Suppressor macrophage (primary cell): ENCODE measurements around the gene MGAT4A.

ENCODE experiments used
- DNase-seq, 4 experiments: peaks; one replicate each; pipeline ENCODE4 v3.0.0-alpha.2; 2020 to 2022

MGAT4A gene

DNA sequence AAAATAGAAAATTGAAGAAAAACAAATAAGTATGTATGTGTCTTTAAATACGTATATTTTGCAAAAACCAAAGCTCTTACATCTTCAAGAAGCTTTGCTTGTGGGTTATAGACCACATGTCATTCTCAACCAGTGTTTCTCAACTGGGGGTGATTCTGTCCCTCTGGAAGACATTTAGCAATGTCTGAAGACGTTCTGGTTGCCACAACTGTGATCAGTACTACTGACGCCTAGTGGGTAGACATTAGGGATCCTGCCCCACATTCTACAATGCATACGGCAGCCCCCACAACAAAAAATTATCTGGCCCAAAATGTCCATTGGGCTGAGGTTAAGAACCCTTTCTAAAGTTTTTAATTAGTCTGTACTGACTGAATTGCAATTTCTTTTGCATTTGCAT, 74.1 kb downstream of the MGAT4A start:
- peak; percentile 59 to 82 (median 65) for DNase-seq

DNA sequence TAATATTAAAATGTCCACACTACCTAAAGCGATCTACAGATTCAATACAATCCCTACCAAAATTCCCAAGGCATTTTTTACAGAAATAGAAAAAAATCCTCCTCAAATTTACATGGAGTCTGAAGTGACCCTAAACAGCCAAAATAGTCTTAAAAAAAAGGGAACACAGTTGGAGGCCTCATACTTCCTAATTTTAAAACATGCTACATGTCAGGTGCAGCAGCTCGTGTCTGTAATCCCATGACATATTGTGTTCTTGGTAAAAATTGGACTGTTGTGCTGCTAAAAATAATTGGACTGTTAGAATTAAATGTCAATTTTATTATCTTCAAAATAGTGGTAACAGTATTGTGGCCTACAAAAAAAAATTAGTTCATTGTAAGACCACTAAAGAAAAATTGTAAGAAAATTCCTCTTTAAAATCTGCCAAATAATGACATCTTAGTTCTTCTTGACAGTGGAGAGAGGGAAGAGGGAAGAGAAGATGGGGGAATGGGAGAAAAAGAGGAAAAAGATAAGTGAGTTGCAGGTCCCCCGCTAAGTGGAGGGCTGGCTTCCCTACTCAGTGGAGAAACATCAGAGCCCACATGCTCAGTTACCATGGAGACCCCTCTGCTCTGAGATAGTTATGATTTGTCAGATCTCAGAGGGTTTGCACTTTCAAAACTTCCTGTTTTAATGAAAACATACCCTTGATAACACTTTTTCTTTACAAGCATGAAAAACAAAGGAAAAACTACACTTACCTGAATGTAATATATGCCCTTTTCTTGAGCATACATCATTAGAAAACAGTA, 76.0 kb downstream of the MGAT4A start:
- peak; percentile 65 to 89 (median 80) for DNase-seq

DNA sequence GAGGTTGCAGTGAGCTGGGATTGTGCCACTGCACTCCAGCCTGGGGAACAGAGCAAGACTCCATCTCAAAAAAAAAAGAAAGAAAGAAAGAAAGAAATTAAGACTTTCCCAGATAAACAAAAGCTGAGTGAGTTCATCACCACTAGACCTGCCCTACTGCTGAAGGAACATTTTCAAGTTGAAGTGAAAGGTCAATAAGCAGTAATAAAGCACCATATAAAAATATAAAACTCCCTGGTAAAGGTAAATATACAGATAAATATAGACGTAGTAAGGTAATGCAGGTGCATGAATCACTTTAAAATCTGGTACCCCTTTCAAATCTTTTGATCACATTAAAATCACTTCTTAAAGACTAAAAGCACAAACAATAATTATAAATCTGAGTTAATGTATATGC, 79.9 kb downstream of the MGAT4A start:
- DNase-seq = no peak

DNA sequence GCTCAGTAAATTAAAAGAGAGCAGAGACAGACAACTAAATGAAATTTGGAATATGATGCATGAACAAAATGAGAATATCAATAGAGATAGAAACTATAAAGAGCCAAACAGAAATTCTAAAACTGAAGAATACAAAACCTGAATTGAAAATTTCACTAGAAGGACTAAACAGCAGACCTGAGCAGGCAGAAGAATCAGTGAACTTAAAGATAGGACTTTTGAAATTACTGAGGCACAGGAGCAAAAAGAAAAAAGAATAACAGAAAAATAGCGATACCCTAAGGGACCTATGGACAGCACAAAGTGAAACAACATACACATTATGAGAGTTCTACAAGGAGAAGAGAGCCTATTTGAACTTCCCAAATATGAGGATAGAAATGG, 80.9 kb downstream of the MGAT4A start:
- DNase-seq = no peak

DNA sequence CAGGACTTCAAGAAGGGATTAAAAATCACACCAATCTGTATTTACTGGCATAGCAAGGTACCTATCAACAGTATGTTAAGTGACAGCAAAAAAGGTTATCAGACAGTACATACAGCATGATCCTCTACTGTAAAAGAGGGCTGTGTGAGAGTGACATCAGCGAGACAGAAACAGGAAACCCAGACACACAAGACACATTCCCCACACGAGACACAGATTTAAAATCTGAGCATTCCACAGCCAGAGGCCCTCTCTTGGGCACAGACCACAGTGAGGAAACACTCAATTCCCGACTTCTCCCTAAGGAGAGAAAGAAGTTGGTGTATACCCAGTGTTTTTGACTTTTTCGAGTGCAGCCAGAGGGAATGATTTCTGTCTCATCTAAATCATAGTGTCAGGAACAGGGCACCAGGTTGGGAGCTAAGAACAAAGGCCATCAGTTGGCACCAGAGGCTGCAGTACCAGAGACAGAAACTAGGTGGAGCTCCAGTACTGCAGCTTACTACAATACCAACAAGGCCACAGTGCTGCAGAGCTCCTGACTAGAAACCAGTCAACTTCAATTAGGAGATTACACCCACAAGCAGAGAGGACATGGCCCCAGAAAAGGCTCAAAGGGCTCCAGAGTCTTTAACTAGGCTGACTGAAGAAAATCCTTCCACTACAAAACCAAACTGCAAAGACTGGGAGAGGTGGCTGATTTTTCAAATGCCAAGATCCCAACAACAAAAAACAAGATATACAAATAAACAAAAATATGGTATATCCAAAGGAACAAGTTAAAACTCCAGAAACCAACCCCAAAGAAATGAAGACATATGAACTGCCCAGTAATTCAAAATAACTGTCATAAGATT, 81.6 kb downstream of the MGAT4A start:
- DNase-seq = peak; percentile 85 to 93 (median 88)

DNA sequence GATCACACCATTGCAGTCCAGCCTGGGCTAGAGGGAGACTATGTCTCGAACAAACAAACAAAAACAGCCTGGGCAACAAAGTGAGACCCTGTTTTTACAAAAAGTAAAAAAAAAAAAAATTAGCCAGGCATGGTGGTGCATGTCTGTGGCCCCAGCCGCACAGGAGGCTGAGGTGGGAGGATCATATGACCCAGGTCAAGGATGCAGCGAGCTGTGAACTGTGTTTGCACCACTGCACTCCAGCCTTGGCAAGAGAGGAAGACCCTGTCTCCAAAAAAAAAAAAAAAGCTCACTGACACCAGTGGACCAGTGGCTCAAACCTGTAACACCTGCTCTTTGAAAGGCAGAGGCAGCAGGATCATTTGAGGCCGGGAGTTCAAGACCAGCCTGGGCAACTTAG, 82.5 kb downstream of the MGAT4A start:
- DNase-seq = no peak

DNA sequence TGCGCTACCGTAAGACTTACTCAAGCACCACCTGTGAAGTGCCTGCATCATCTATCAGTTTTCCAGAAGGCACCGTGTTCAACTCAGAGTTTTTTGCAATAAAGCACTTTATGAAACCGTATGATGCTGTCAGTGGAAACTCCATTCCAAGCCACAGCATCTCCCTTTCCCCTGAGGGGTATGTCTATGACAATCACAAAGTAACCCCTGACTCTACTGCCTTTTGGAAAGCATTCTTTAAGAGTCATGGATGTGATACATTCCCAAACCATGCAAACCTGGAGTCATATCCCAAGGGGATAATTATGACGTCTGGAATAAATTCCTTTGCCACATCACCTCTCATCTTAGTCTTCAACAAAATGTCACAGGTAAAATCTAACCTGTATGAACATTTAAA, 83.3 kb downstream of the MGAT4A start:
- DNase-seq = no peak

DNA sequence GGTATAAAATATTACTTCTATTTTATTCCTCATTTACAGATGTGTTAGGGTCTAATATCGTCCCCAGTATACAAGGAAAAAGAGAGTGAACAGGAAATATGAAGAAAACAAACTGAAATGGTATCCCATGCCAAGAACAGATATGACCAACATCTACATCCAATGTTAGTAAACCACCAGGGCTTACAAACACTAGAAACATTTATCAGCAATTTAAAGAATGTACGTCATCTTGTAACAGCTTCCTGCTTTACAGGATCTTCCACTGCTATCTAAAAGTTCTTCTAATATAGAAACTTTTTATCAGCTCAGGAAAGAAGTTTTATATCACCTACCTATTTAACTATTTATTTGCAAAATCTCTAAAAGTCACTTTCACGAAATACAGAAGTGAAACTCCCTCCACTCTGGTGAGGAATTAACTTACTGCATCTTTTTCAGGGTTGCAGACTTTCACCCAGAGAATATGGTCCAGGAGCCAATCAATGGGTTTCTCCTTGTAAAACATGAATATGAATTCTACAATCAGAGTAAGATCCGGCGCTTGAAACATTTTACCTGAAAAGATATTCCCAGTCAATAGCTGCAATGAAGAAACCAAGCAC, 87.3 kb downstream of the MGAT4A start:
- no peak for DNase-seq

DNA sequence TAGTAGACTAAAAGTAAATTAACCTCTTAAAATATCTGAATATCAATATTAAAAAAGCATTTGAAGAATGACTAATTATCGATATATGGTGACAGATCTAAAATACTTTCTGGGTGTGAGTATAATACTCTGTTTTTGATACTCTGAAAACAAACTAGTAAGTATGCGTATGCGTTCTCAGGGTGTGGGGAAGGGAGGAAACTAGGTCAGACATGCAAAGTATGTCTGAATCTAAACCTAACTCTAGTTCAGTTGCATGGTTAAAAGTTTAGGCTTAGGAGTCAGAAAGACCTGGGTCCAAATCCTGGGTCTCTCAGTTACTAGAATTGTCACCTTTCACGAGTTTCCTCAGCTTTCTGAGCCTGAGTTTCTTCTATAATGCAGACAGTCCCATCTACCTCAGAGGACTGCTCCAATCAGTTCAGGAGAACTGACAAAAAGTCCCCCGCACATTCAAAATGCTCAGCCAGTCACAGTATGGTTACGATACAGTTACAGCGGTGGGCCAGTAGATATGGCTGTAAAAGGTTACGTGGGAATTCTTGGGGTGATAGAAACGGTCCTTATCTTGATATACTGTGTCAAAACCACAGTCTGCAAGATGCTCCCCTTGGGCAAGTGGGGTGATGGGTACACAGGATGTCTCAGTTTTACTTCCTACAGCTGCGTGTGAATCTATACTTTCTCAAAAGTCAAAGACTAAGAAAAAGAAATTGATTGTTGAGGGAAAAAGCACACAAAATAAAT, 93.4 kb downstream of the MGAT4A start:
- DNase-seq = no peak

DNA sequence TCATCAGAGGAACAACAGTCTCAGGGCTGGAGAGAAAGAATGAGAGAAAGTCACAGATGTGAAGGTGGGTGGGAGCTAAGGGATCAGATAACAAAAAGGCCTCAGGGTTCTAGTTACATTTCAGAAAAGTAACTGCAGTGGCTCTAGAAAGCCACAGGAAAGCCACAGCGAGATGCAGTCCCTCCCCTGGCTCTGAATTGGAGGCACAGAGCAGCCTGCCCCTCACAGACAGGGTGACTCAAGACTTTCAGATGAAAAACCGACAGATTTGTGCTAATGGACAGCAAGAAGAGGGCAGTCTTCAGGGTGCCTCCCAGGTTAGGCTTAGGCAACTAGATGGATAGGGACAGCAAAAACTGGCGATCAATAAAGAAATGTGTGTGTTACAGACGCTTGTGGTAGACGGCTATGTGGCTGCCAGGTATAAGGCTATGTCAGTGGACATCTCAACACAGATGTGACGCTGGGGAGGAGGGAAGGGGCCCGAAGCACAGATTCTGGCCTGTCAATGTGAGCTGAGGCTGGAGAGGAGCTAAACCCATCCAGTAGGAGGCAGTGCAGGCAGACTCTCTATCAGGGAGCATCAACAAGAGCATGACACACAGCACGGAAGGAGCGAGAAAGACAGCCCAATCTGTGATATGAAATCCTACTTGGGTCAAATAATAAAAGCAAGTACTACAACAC, 96.4 kb downstream of the MGAT4A start:
- DNase-seq = peak in 1 of 4 experiments; percentile 10

DNA sequence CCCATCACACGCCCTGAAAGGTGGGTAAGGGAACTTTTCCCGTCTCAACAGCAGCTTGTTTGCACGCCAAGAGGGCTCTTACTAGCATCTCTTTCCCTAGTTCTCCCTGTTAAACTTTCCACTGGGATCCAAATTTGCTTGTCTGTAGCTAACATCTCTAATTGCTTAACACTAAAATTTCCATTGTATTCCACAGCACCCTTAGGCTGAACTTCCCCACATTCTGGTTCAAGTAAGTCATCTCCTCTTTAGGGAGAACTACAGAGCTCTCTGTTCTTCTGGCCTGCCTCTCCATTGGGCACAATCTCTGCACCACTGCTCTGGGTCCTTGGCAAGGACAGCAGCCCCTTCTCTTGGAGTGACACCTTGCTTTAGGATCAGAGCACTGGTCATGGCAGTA, 98.6 kb downstream of the MGAT4A start:
- DNase-seq = no peak

DNA sequence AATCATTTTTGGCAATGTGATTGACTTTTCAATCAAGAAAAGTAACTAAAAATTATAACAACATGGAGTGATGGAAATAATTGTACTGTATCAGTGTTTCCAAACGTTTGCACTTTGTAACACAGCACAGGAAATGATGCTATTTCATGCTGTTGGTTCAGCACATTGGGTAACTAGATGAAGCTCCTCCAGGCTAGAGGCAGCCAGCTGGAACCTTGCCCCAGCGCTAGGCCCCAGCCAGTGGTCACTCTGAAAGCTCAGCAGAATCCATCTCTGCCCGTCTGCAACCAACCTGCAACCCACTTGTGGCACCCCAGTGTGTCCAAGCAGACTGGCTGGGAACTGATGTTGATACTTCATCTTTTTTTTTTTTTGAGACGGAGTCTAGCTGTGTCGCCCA, 107.3 kb downstream of the MGAT4A start:
- peak; percentile 18 to 63 (median 26) for DNase-seq

DNA sequence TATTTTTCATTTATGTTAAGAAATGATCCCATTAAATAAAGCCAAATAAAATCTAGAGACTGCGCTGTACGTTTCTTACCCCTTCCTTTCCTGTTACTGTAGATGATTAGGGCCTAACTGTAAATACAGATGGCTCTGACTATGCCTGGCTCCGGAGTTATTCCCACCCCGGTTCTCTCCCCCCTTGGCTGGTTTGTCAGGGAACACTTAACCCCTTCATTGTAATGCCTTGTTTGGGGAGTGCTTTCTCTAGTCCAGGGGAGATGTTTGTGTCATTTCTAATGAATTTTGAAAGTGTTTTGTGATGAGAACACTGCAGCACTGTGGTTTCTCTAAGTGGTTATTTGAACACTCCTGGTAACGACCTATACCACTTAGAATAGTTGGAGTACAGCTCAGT, 113.8 kb downstream of the MGAT4A start:
- no peak for DNase-seq

DNA sequence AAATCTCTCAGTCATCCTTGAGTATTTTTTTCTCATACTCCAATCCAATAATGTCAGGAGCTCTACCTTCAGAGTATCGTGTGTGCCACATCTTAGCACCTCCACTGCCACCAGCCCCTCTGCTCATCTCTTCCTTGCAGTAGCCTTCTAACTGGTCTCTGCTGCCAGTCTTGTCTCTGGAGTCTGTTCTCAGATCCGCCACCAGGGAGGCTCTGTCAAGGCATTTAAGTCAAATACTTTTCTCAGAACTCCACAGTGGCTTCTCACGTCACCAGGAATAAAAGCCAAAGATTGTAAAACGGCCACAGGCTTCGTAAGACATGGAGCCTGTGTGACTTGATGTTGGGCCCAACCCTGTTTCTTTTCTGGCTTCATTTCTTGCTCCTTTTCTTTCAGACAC, 115.5 kb downstream of the MGAT4A start:
- DNase-seq = peak; percentile 12 to 25 (median 18)

DNA sequence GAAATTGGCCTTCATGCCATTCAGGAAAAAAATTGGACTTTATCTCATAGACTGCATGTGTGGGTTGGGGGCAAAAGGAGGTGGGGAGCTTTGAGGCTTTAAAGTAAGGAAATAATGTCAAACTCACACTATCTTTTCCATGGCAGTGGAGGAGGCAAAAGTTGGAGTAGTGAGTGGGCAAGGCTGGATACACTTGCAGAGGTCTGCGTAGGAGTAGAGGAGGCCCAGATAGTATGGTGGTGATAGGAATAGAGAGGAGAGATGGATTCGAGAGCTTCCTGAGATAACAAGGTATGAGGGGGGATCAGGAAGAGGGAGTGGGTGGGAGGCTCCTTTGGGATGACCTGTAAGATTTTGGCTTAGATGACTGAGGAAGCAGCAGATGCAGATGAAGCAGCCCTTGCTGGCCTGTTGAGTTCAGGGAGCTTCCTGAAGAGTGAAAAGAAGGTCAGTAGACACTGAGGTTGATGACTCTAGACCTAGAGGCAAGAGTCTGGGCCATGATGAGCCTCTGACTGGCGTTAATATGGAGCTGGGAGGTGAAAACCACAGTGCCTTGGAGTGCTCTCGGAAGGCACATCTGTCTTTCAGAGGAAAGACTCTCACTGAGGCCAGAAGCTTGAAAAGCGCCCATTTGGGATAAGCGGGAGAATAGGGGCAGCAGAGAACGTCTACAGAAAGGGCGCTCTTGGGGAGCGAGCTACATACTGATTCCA, 116.8 kb downstream of the MGAT4A start:
- DNase-seq = no peak

DNA sequence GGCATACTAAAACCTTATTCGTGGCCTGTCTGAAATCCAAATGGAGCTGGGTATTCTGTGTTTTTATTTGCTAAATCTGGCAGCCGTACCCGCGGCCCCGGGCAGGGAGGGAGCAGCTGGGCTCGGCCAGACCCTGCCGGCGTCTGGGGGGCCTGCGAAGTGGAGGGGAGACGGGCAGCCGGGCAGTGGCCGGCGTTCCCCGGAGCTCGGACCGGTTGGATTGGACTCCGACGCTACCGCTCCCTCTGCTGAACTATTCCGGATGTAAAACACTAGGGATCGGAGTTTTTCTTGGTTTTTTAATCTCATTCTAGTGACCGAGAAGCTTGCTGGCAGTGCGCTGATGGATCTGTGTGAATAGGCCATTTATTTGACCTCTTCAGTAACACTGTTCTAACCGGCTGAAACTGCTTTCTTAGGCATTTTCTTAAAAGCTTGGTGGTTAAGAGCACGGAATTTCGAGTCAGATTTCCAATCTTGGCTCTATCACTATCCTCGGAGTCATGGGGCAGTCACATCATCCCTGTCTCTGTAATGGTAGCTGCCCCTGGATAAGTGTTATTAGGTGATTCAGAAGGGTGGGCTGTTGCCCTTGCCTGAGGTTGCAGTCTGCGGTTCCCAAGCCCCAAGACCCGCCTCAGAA, 121.8 kb downstream of the MGAT4A start:
- peak; percentile 33 to 51 (median 50) for DNase-seq

DNA sequence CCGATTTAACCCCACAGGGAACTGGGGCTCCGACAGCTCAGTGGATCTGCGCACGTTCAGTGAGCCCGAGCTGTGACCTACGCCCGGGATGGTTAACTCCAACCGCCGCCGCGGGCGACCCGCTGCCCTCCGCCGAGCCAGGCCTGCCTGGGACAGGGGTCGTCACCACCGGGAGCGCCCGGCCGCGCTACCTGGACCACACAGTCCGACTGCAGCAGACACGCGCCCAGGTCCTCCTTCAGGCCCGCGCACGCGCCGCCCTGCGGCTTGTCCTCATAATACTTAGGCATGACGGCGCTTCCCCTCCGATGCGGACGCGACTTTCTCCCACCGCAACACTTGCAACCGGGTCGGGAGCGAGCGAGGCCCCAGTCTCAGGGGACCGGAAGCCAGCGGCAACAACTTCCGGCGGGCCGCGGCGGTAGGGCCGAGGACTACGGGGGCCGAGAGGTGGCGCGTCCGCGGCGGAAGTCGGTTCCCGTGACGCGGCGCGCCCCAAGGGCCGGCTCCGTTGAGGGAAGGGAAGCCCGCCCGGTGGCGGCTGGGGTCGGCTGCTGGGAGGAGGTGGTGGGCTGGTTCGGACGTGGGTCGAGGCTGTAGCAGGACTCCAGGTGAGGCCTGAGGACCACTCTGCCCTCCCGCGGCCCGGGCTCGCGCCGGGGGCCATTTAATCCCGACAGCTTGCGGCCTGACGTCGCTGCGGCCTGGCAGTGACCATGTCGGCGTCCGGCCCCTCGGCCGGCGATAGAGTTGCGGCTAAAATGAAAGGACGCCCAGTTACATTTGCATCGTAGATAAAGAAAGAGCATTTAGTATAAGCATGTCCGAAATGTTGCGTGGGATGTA, 122.6 kb downstream of the MGAT4A start, which contains the start of the genes COA5 and UNC50:
TSS of gene COA5 (minus strand) at position 397 of the 846 bp plus-strand sequence. CDS start at position 290, 107 bp downstream.
TSS of gene UNC50 (plus strand) at position 474 of the 846 bp plus-strand sequence. CDS start 1,171 bp downstream, outside the sequence.
- DNase-seq = peak; percentile 96 to 98 (median 96)

DNA sequence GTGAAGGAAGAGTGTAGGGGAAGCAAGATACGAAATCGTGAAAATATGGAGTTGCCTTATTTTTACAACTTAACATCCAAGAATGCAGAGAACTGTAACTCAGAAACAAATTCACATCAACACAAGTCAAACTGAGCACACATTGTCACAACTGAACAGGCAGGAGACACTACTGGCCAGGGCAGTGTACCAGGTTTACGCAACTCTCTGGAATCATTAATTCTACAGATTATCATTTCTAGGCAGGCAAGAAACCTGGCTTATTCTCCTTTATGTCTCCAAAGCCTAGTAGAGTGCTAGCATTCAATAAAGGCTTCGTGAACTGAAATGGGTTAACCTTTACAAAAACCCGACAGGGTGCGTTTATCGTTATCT, 123.2 kb downstream of the MGAT4A start:
- DNase-seq = peak in 2 of 4 experiments; percentile 3 to 8

DNA sequence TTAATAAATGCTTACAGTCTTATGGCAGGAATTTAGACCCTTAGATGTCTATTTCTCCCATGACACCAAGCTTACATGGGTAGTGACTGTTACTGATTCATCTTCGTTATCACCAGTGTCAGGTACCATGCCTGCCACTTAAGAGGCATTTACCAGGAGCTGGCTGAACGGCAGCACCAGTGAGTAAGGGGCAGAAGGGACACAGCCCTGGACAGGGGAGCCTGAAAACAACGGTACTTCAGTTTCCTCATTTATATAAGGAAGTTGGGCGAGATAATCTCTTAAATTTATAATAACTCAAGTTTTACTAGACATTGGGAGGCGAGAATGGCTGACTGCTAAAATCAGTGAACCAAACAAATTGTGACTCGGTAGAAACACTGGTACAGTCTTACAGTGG, 123.8 kb downstream of the MGAT4A start:
- peak; percentile 11 to 36 (median 23) for DNase-seq

DNA sequence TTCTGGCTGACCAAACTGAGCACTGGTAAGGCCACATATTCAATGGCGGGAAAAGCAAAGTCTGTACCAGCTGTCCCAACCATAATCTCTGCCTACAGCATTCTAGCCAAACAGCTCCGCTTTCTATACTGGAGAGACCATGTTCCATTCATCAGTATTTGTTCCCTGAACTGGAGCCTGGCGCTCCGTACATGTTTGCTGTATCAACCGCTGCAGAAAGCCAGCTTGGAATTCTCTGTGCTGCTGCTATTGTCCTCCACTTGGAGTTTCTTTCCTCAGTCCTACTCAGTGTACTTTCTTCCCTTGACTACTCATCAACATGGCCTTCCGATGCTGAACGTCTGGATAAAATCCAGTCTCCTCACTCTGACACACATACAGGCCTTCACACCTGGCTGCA, 124.5 kb downstream of the MGAT4A start:
- no peak for DNase-seq
